SK-N-SH (cell line): Measurements from ENCODE around the gene SORL1.

Experiments used
- EZH2phosphoT487 ChIP-seq: fragments of 200-600 bp; sonication (generic); IDR thresholded peaks from 2 replicates; pipeline ENCODE4 v1.6.1; 2017; ENCODE audit warnings: low read depth, mixed run types, mild to moderate bottlenecking, antibody characterized with exemption, moderate library complexity, borderline replicate concordance
- FOXM1 ChIP-seq: IDR thresholded peaks from 2 replicates; pipeline ENCODE4 v1.4.0; 2012; ENCODE audit warnings: low read depth, mild to moderate bottlenecking
- MXI1 ChIP-seq: IDR thresholded peaks from 2 replicates; pipeline ENCODE4 v1.6.1; 2012; ENCODE audit warnings: mild to moderate bottlenecking, low read depth, low read length, improper control_type of control experiment
- RAD21 ChIP-seq: IDR thresholded peaks from 2 replicates; pipeline ENCODE4 v1.6.1; 2012; ENCODE audit warnings: mild to moderate bottlenecking, low read length
- RFX5 ChIP-seq: IDR thresholded peaks from 2 replicates; pipeline ENCODE4 v1.6.1; 2012; ENCODE audit warnings: mild to moderate bottlenecking, improper control_type of control experiment, low read length
- SIN3A ChIP-seq: IDR thresholded peaks from 2 replicates; pipeline ENCODE4 v1.6.1; 2012; ENCODE audit warnings: low read depth, mild to moderate bottlenecking, low read length, moderate library complexity, borderline replicate concordance
- SMC3 ChIP-seq: IDR thresholded peaks from 2 replicates; pipeline ENCODE4 v1.6.1; 2012; ENCODE audit warnings: low read depth, low read length, improper control_type of control experiment
- TCF12 ChIP-seq: IDR thresholded peaks from 2 replicates; pipeline ENCODE4 v1.4.0; 2012
- TF ChIP-seq, protein P1 (sequence below): fragments of 200-600 bp; sonication (generic); IDR thresholded peaks from 2 replicates; pipeline ENCODE4 v1.6.1; 2017; ENCODE audit warnings: antibody characterized with exemption, mild to moderate bottlenecking, moderate library complexity
- TF ChIP-seq, protein P2 (sequence below): fragments of 150-350 bp; IDR thresholded peaks from 2 replicates; pipeline ENCODE4 v1.6.1; 2016; ENCODE audit warnings: mild to moderate bottlenecking, low read depth, low read length
- TF ChIP-seq, protein P3 (sequence below): IDR thresholded peaks from 2 replicates; pipeline ENCODE4; 2012
- TF ChIP-seq, protein P4 (sequence below): IDR thresholded peaks from 2 replicates; pipeline ENCODE4 v1.4.0; 2012; ENCODE audit warnings: low read depth, borderline replicate concordance

DNA sequence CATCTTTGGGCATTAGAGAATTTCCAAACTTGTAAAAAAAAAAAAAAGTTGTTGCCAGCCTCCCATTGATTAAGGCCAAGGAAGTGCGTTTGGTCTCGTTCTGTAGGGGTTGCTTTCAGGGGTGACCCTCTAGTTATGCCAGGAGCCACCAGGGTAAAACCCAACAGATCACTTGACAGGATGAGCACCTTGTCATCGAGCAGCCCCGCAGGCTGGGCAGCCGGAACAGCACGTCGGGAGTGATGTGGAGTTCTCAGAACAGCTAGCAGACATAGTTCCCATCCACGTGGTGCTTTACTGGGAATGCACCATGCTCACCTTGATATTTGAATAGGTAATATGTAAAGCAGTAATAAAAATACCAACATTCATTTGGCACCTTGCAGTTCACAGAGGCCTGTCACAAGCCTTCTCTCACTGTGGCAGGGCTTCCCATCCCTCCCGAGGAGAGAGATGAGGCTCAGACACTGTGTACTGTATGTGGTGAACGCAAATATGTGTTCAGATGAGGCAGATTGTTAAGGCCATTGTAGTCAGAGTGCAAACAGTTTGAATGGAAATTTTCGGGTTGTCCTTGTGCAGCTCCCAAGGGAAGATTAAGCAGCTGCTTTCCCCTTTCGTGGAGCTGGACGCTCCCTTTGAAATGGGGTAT is 71.6 kb downstream of the SORL1 start:
- TF ChIP-seq FOXM1 (no peak), SMC3 (no peak), RAD21 (no peak), TCF12 (no peak), MXI1 (no peak), RFX5 (no peak), SIN3A (no peak), EZH2phosphoT487 (no peak)
- TF ChIP-seq, protein P1, sequence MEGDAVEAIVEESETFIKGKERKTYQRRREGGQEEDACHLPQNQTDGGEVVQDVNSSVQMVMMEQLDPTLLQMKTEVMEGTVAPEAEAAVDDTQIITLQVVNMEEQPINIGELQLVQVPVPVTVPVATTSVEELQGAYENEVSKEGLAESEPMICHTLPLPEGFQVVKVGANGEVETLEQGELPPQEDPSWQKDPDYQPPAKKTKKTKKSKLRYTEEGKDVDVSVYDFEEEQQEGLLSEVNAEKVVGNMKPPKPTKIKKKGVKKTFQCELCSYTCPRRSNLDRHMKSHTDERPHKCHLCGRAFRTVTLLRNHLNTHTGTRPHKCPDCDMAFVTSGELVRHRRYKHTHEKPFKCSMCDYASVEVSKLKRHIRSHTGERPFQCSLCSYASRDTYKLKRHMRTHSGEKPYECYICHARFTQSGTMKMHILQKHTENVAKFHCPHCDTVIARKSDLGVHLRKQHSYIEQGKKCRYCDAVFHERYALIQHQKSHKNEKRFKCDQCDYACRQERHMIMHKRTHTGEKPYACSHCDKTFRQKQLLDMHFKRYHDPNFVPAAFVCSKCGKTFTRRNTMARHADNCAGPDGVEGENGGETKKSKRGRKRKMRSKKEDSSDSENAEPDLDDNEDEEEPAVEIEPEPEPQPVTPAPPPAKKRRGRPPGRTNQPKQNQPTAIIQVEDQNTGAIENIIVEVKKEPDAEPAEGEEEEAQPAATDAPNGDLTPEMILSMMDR: no peak
- TF ChIP-seq, protein P2, sequence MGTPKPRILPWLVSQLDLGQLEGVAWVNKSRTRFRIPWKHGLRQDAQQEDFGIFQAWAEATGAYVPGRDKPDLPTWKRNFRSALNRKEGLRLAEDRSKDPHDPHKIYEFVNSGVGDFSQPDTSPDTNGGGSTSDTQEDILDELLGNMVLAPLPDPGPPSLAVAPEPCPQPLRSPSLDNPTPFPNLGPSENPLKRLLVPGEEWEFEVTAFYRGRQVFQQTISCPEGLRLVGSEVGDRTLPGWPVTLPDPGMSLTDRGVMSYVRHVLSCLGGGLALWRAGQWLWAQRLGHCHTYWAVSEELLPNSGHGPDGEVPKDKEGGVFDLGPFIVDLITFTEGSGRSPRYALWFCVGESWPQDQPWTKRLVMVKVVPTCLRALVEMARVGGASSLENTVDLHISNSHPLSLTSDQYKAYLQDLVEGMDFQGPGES: no peak
- TF ChIP-seq, protein P3, sequence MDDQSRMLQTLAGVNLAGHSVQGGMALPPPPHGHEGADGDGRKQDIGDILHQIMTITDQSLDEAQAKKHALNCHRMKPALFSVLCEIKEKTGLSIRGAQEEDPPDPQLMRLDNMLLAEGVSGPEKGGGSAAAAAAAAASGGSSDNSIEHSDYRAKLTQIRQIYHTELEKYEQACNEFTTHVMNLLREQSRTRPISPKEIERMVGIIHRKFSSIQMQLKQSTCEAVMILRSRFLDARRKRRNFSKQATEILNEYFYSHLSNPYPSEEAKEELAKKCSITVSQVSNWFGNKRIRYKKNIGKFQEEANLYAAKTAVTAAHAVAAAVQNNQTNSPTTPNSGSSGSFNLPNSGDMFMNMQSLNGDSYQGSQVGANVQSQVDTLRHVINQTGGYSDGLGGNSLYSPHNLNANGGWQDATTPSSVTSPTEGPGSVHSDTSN: no peak
- TF ChIP-seq, protein P4, sequence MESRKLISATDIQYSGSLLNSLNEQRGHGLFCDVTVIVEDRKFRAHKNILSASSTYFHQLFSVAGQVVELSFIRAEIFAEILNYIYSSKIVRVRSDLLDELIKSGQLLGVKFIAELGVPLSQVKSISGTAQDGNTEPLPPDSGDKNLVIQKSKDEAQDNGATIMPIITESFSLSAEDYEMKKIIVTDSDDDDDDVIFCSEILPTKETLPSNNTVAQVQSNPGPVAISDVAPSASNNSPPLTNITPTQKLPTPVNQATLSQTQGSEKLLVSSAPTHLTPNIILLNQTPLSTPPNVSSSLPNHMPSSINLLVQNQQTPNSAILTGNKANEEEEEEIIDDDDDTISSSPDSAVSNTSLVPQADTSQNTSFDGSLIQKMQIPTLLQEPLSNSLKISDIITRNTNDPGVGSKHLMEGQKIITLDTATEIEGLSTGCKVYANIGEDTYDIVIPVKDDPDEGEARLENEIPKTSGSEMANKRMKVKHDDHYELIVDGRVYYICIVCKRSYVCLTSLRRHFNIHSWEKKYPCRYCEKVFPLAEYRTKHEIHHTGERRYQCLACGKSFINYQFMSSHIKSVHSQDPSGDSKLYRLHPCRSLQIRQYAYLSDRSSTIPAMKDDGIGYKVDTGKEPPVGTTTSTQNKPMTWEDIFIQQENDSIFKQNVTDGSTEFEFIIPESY: no peak
